ENCODE data around the gene UBIAD1.

Gene UBIAD1

GRCh38 chr1:11272832-11273594, at the start of gene UBIAD1:
Gene UBIAD1 (plus strand): TSS chr1:11273198. CDS start chr1:11273532, 334 bp downstream.
- Mint-ChIP-seq H3K4me3 (peak within 1 kb of the TSS; percentile 84), H3K36me3 (peaks cover 21% of the 10 kb centered on the region), H3K27me3 (no peaks in the 10 kb centered on the region), H3K27ac (peak within 1 kb of the TSS; percentile 92), H3K9me3 (no peaks in the 10 kb centered on the region), H3K4me1 (peaks cover 27% of the 10 kb centered on the region)
- ATAC-seq: peak; percentile 95

GRCh38 chr1:11227106-11228077, 45.6 kb upstream of the UBIAD1 start:
- Mint-ChIP-seq H3K27me3 (no peaks in the 10 kb centered on the region), H3K36me3 (peaks cover 77% of the 10 kb centered on the region), H3K9me3 (no peaks in the 10 kb centered on the region), H3K4me1 (peaks cover 39% of the 10 kb centered on the region), H3K4me3 (peak overlapping the region; percentile 29), H3K27ac (peak overlapping the region; percentile 89)
- ATAC-seq: peak; percentile 93

- peak; percentile 60 for ATAC-seq
- H3K27ac Mint-ChIP-seq: peak overlapping the region; percentile 89
- H3K36me3 Mint-ChIP-seq: peaks cover 81% of the 10 kb centered on the region
Observed at GRCh38 chr1:11229203-11229602, 43.8 kb upstream of the UBIAD1 start.

DNA sequence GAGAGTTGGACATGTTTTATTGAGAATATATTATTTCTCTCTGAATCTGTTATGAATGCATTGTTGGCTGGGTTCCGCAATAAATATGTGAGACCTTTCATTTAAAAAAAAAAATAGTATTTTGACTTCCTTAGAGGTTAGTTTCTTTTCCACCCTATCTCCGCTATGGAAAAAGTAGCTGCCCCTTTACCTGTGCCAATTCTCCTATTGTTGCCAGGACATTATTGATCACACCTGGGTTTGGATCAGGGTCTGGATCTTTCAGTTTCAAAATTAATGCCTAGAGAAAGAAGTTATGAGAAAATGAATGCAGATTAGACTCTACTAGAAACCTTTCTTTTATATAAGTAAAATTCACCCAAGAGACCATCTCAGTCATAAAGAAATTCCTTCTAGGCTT, 39.8 kb upstream of the UBIAD1 start:
- no peak for ATAC-seq
- Mint-ChIP-seq H3K36me3 (peaks cover 76% of the 10 kb centered on the region), H3K27ac (no peak overlapping the region), H3K9me3 (no peaks in the 10 kb centered on the region), H3K4me1 (peaks cover 24% of the 10 kb centered on the region), H3K27me3 (no peaks in the 10 kb centered on the region), H3K4me3 (no peak overlapping the region)

More at GRCh38 chr1:11229203-11229602, 43.8 kb upstream of the UBIAD1 start:
- Mint-ChIP-seq H3K4me3 (no peak overlapping the region), H3K4me1 (peaks cover 32% of the 10 kb centered on the region), H3K27me3 (no peaks in the 10 kb centered on the region), H3K9me3 (no peaks in the 10 kb centered on the region)

DNA sequence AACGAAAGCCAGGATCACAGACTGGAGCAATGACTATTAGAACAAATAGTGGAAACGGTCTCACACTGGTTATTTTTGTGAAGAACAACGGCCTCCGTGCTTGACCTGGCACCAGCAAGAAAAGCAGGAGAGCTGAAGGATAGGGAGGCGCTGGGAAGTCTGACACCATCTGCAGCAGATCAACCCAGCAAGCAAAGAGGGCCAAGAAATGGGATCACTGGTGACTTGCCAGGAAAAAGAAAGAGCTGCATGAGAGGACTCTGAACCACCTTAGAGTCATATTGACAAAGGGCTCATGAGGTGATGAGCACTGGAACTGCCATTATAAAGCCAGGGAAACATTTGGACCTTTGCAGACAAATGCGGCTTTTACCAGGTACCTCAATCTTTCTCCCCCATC, 35.6 kb upstream of the UBIAD1 start:
- ATAC-seq: no peak
- no peaks in the 10 kb centered on the region for H3K9me3 Mint-ChIP-seq
- H3K27ac Mint-ChIP-seq: peak overlapping the region; percentile 44
- H3K4me3 Mint-ChIP-seq: no peak overlapping the region
- peaks cover 17% of the 10 kb centered on the region for H3K4me1 Mint-ChIP-seq
- no peaks in the 10 kb centered on the region for H3K27me3 Mint-ChIP-seq
- peaks cover 68% of the 10 kb centered on the region for H3K36me3 Mint-ChIP-seq

GRCh38 chr1:11238311-11238710, 34.7 kb upstream of the UBIAD1 start:
- no peak for ATAC-seq
- Mint-ChIP-seq H3K9me3 (no peaks in the 10 kb centered on the region), H3K4me3 (no peak overlapping the region), H3K4me1 (peaks cover 17% of the 10 kb centered on the region), H3K36me3 (peaks cover 64% of the 10 kb centered on the region), H3K27ac (no peak overlapping the region), H3K27me3 (no peaks in the 10 kb centered on the region)

GRCh38 chr1:11245248-11245647, 27.8 kb upstream of the UBIAD1 start:
- no peak overlapping the region for H3K4me3 Mint-ChIP-seq
- H3K27ac Mint-ChIP-seq: no peak overlapping the region
- no peaks in the 10 kb centered on the region for H3K27me3 Mint-ChIP-seq
- peaks cover 7% of the 10 kb centered on the region for H3K4me1 Mint-ChIP-seq
- H3K36me3 Mint-ChIP-seq: peaks cover 46% of the 10 kb centered on the region
- ATAC-seq: no peak
- H3K9me3 Mint-ChIP-seq: no peaks in the 10 kb centered on the region

- Mint-ChIP-seq H3K36me3 (peaks cover 48% of the 10 kb centered on the region), H3K27me3 (no peaks in the 10 kb centered on the region), H3K27ac (no peak overlapping the region), H3K4me3 (no peak overlapping the region), H3K9me3 (no peaks in the 10 kb centered on the region), H3K4me1 (peaks cover 7% of the 10 kb centered on the region)
- ATAC-seq: no peak
Observed at GRCh38 chr1:11245904-11246719, 26.9 kb upstream of the UBIAD1 start.

DNA sequence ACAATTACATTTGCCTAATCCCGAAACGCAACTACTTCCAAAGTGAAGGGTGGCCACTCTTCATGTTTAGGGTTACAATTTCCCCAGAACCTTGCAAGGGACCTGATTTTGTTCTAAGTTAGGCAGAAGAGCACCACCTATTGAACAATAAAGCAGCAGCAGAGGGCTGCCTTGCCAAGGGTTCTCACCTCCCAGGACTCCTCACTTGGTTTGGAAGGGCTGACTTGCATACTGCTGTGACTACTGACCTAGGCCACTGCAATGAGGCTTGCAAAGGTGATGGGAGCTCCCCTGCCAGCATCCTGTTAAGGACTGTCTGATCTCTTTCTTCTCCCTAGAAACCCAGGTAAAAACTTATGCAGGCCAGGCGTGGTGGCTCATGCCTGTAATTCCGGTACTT, 24.8 kb upstream of the UBIAD1 start:
- no peaks in the 10 kb centered on the region for H3K27me3 Mint-ChIP-seq
- H3K4me1 Mint-ChIP-seq: no peaks in the 10 kb centered on the region
- H3K9me3 Mint-ChIP-seq: no peaks in the 10 kb centered on the region
- H3K4me3 Mint-ChIP-seq: no peak overlapping the region
- ATAC-seq: no peak
- H3K36me3 Mint-ChIP-seq: peaks cover 53% of the 10 kb centered on the region
- no peak overlapping the region for H3K27ac Mint-ChIP-seq

- no peaks in the 10 kb centered on the region for H3K27me3 Mint-ChIP-seq
- peaks cover 57% of the 10 kb centered on the region for H3K36me3 Mint-ChIP-seq
- ATAC-seq: no peak
Observed at GRCh38 chr1:11252538-11252937, 20.5 kb upstream of the UBIAD1 start.

DNA sequence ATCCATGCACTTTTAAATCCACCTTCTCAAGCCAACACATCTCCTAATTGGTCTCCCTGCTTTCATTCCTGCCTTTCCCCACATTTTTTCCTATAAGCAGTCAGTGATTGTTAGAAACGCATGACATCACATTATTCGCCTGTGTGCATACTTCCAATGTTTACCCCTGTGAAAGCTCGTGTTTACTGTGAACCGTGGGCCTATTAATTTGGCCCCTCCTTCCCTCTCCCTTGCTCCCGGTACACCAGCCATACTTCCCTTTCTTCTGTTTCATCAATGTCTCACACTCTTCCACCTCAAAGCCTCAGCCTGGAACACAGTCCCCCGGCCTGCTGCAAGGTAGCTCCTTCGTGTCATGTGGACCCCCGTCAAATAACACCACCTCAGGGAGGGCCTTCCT, 19.8 kb upstream of the UBIAD1 start:
- H3K4me1 Mint-ChIP-seq: no peaks in the 10 kb centered on the region
- ATAC-seq: no peak
- H3K4me3 Mint-ChIP-seq: no peak overlapping the region
- H3K27me3 Mint-ChIP-seq: no peaks in the 10 kb centered on the region
- peaks cover 50% of the 10 kb centered on the region for H3K36me3 Mint-ChIP-seq
- no peak overlapping the region for H3K27ac Mint-ChIP-seq
- H3K9me3 Mint-ChIP-seq: no peaks in the 10 kb centered on the region

More at GRCh38 chr1:11252538-11252937, 20.5 kb upstream of the UBIAD1 start:
- Mint-ChIP-seq H3K4me1 (no peaks in the 10 kb centered on the region), H3K4me3 (no peak overlapping the region), H3K9me3 (no peaks in the 10 kb centered on the region), H3K27ac (no peak overlapping the region)

- no peak overlapping the region for H3K27ac Mint-ChIP-seq
- H3K4me3 Mint-ChIP-seq: no peak overlapping the region
- peaks cover 41% of the 10 kb centered on the region for H3K36me3 Mint-ChIP-seq
- H3K27me3 Mint-ChIP-seq: no peaks in the 10 kb centered on the region
- H3K4me1 Mint-ChIP-seq: peaks cover 1% of the 10 kb centered on the region
- ATAC-seq: no peak
- no peaks in the 10 kb centered on the region for H3K9me3 Mint-ChIP-seq
Observed at GRCh38 chr1:11256299-11256698, 16.7 kb upstream of the UBIAD1 start.

- Mint-ChIP-seq H3K9me3 (no peaks in the 10 kb centered on the region), H3K27ac (peak within 1 kb of the TSS; percentile 88), H3K4me3 (peak within 1 kb of the TSS; percentile 92), H3K36me3 (peaks cover 5% of the 10 kb centered on the region), H3K27me3 (no peaks in the 10 kb centered on the region), H3K4me1 (peaks cover 15% of the 10 kb centered on the region)
- ATAC-seq: peak; percentile 100
Observed at GRCh38 chr1:11262171-11263049, 10.6 kb upstream of the UBIAD1 start, which contains the start of gene MTOR. Gene MTOR (minus strand): TSS chr1:11262551. CDS start chr1:11259409, 3,142 bp downstream.
